ENCODE data around the gene TAF1B. TPM values are rescaled to one million over a fixed set of nuclear protein-coding genes. Genes with fewer than 3 reads are reported as not detected.
A peak's percentile ranks its signal among the peaks of the same experiment; 100 is the strongest.

The TAF1B gene
- total RNA-seq, 1 experiment from 2014 or later: 29.9 TPM

GRCh38 chr2:9949992-9950520 lies 106.8 kb downstream of the TAF1B start:
- H2BK120ac ChIP-seq (ENCODE audit: low read depth, low read length, poor library complexity, severe bottlenecking): no peak overlapping the region
- H4K91ac ChIP-seq (ENCODE audit: insufficient read length, low read depth, low read length): no peak overlapping the region
- H2BK5ac ChIP-seq (ENCODE audit: insufficient read length, low read length): no peak overlapping the region
- H2BK15ac ChIP-seq (ENCODE audit: low read depth, low read length): no peak overlapping the region
- no peak overlapping the region for H3K14ac ChIP-seq (ENCODE audit: insufficient read depth, low read length)
- peak overlapping the region; percentile 45 for H3K4me2 ChIP-seq (ENCODE audit: insufficient read depth, insufficient read length, low read length)
- no peaks in the 10 kb centered on the region for H3K9me3 ChIP-seq (ENCODE audit: control insufficient read depth, low read depth, low read length)
- no peaks in the 10 kb centered on the region for H3K9me3 Mint-ChIP-seq
- H4K20me1 ChIP-seq (ENCODE audit: control insufficient read depth, insufficient read depth, insufficient read length): no peaks in the 10 kb centered on the region
- H3K27me3 Mint-ChIP-seq (ENCODE audit: low read depth): peaks cover 71% of the 10 kb centered on the region
- no peak overlapping the region for H3K56ac ChIP-seq (ENCODE audit: insufficient read length, low read depth, low read length)
- H3K4ac ChIP-seq (ENCODE audit: low read depth, low read length): no peak overlapping the region
- H3K4me3 Mint-ChIP-seq: peak overlapping the region; percentile 70 to 87
- H3K27me3 ChIP-seq (ENCODE audit: insufficient read depth, low read length): peaks cover 11% of the 10 kb centered on the region; the same call in 1 of the 2 replicates
- H3K79me1 ChIP-seq (ENCODE audit: insufficient read depth, low read depth, low read length, poor library complexity, severe bottlenecking): no peaks in the 10 kb centered on the region
- peaks cover 6% of the 10 kb centered on the region for H3K23me2 ChIP-seq (ENCODE audit: insufficient read length, low read depth, low read length, poor library complexity, severe bottlenecking)
- no peak overlapping the region for H2AK5ac ChIP-seq (ENCODE audit: insufficient read length, low read length)
- DNase-seq: no peak
- H4K8ac ChIP-seq (replicated peaks; ENCODE audit: insufficient read length, low read depth, low read length): no peak overlapping the region
- H3K79me2 ChIP-seq (ENCODE audit: insufficient read depth, low read length): no peaks in the 10 kb centered on the region
- H3K27ac Mint-ChIP-seq: no peak overlapping the region
- no peak overlapping the region for H4K5ac ChIP-seq (ENCODE audit: insufficient read length, low read depth, low read length)
- no peak overlapping the region for H3K9ac ChIP-seq (ENCODE audit: extremely low read depth, insufficient read length, low read length)
- no peak overlapping the region for H2BK12ac ChIP-seq (ENCODE audit: insufficient read length, low read depth, low read length)
- H3T11ph ChIP-seq (ENCODE audit: low read length): no peak overlapping the region
- no peak overlapping the region for H2AFZ ChIP-seq (ENCODE audit: low read length)
- H3K23ac ChIP-seq (ENCODE audit: insufficient read length, low read depth, low read length): no peak overlapping the region
- H2BK20ac ChIP-seq (ENCODE audit: low read depth, low read length, poor library complexity, severe bottlenecking): no peak overlapping the region
- no peaks in the 10 kb centered on the region; a peak in 2 of 7 replicates for H3K36me3 Mint-ChIP-seq (ENCODE audit: insufficient read depth in 1 of 3, low read depth in 3 of 3)
- no peak overlapping the region for H3K27ac ChIP-seq (ENCODE audit: insufficient read length, low read depth, low read length)
- peaks cover 9 to 13% of the 10 kb centered on the region in 2 experiments for H3K4me1 Mint-ChIP-seq
- H3K18ac ChIP-seq (ENCODE audit: insufficient read length, low read depth, low read length): no peak overlapping the region
- H3K4me1 ChIP-seq (ENCODE audit: insufficient read depth, low read length): no peaks in the 10 kb centered on the region
- no CpG with 5 or more reads among the region's 14 CpGs for WGBS (ENCODE audit: extremely low coverage, insufficient read length, low lambda C conversion rate)
- TF ChIP-seq CTCF (conservative IDR thresholded peaks at IDR 0.05): no peak
